ENCODE data around the gene KRTAP24-1. TPM values are rescaled to one million over a fixed set of nuclear protein-coding genes. Genes with fewer than 3 reads are reported as not detected.

Gene KRTAP24-1
- total RNA-seq, 2 experiments from 2014 or later = not detected

- intact Hi-C loops (cut with micrococcal nuclease) = no loop called here
- Mint-ChIP-seq H3K36me3 (ENCODE audit: low read depth) (no peaks in the 10 kb centered on the region), H3K4me3 (no peak overlapping the region), H3K4me1 (ENCODE audit: low read depth) (no peaks in the 10 kb centered on the region), H3K9me3 (no peaks in the 10 kb centered on the region), H3K27ac (no peak overlapping the region), H3K27me3 (no peaks in the 10 kb centered on the region)
- CTCF ChIA-PET = no interaction called here
- DNase-seq (no peak), ATAC-seq (no peak)
- POLR2A ChIA-PET = no interaction called here
- TF ChIP-seq CTCF (IDR thresholded peaks at IDR 0.05) = no peak
Observed at GRCh38 chr21:30251781-30252180, 31.0 kb downstream of the KRTAP24-1 start.

- Mint-ChIP-seq H3K4me3 (no peak overlapping the region), H3K27ac (no peak overlapping the region), H3K27me3 (no peaks in the 10 kb centered on the region), H3K9me3 (no peaks in the 10 kb centered on the region), H3K36me3 (ENCODE audit: low read depth) (no peaks in the 10 kb centered on the region), H3K4me1 (ENCODE audit: low read depth) (no peaks in the 10 kb centered on the region)
- no peak for ATAC-seq
- intact Hi-C loops (cut with micrococcal nuclease) = no loop called here
- TF ChIP-seq CTCF (IDR thresholded peaks at IDR 0.05) = no peak
- CTCF ChIA-PET = no interaction called here
- no peak for DNase-seq
- POLR2A ChIA-PET = no interaction called here
Observed at GRCh38 chr21:30249936-30250335, 32.8 kb downstream of the KRTAP24-1 start.

- DNase-seq = no peak
- TF ChIP-seq CTCF (IDR thresholded peaks at IDR 0.05) = no peak
- no peaks in the 10 kb centered on the region for H3K36me3 Mint-ChIP-seq (ENCODE audit: low read depth)
- ChIA-PET CTCF (no interaction called here), POLR2A (no interaction called here)
- H3K27ac Mint-ChIP-seq = no peak overlapping the region
- no peaks in the 10 kb centered on the region for H3K9me3 Mint-ChIP-seq
- no peak overlapping the region for H3K4me3 Mint-ChIP-seq
- intact Hi-C loops (cut with micrococcal nuclease) = no loop called here
- no peaks in the 10 kb centered on the region for H3K27me3 Mint-ChIP-seq
- no peak for ATAC-seq
- no peaks in the 10 kb centered on the region for H3K4me1 Mint-ChIP-seq (ENCODE audit: low read depth)
Observed at GRCh38 chr21:30248844-30249243, 33.9 kb downstream of the KRTAP24-1 start.

- Mint-ChIP-seq H3K36me3 (ENCODE audit: low read depth) (no peaks in the 10 kb centered on the region), H3K9me3 (no peaks in the 10 kb centered on the region), H3K4me3 (no peak overlapping the region), H3K27me3 (no peaks in the 10 kb centered on the region), H3K4me1 (ENCODE audit: low read depth) (no peaks in the 10 kb centered on the region), H3K27ac (no peak overlapping the region)
- ChIA-PET CTCF (no interaction called here), POLR2A (no interaction called here)
- intact Hi-C loops (cut with micrococcal nuclease) = no loop called here
- no peak for TF ChIP-seq CTCF (IDR thresholded peaks at IDR 0.05)
- ATAC-seq = no peak
- DNase-seq = no peak
Observed at GRCh38 chr21:30245061-30245460, 37.7 kb downstream of the KRTAP24-1 start.

- no peak for DNase-seq
- Mint-ChIP-seq H3K4me1 (ENCODE audit: low read depth) (no peaks in the 10 kb centered on the region), H3K36me3 (ENCODE audit: low read depth) (no peaks in the 10 kb centered on the region), H3K27me3 (no peaks in the 10 kb centered on the region), H3K9me3 (no peaks in the 10 kb centered on the region), H3K4me3 (no peak overlapping the region), H3K27ac (no peak overlapping the region)
- intact Hi-C loops (cut with micrococcal nuclease) = no loop called here
- no peak for ATAC-seq
- ChIA-PET POLR2A (no interaction called here), CTCF (no interaction called here)
- no peak for TF ChIP-seq CTCF (IDR thresholded peaks at IDR 0.05)
Observed at GRCh38 chr21:30243691-30244090, 39.1 kb downstream of the KRTAP24-1 start.

All from activated CD8-positive, alpha-beta T cell treated with anti-CD3 and anti-CD28 coated beads for 36 hours (primary cell).